DLD1 (cell line): ENCODE results near the gene EFCAB8.

ENCODE experiments used
- in situ Hi-C: cut with HindIII; loops from 2 replicates; pipeline ENCODE4 v1.10.0; 2017; ENCODE audit warnings: low sequenced_read_pairs

Gene EFCAB8

DNA sequence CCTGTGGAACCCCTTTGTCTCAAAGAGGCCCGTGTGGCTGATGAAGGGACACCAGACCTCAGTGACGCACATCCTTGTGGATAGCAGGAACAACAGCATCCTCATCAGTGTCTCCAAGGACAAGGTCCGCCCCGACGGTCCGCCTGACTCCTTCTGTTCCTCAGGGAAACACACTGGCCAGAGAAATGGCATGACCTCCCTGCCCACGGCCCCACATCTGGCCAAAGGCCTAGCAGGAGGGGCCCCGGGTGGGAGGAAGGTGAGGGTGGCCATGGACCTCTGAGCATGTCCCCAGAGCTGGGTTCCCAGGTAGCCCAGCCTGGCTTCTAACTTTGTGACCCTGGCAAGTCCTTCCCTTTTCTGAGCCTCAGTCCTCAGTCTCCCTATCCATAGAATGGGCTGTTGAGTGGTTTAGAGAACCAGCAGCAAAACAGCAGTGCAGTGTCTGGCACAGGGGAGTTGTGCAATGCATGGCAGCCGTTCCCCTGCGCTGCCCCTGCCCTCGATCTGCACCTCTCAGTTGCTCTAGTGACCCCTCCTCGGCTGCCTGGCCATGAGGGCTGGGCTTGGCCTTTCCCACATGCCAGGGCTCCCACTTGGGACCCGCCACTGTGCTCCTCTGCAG, 48.3 kb downstream of the EFCAB8 start:
- in situ Hi-C loops, result no loop called here

DNA sequence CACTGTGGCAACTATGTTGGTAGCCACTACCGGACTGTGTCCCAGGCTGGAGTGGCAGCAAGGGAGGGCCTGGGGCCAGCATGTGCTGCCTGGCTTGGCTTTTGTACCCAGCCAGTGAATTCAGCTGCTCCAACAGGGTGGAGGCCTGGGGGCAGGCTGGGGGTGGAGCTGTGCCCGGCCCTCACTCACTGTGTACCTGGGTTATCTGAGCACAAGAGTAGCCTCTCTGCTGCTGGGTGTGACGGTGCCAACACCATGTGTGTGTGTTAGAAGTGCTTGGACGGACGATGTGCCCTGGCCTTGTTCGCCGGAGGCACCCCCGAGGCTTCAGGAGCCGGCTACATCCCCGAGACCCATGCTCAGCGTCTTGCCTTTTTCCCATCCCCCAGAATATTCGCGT, 49.2 kb downstream of the EFCAB8 start:
- in situ Hi-C loops, result no loop called here

DNA sequence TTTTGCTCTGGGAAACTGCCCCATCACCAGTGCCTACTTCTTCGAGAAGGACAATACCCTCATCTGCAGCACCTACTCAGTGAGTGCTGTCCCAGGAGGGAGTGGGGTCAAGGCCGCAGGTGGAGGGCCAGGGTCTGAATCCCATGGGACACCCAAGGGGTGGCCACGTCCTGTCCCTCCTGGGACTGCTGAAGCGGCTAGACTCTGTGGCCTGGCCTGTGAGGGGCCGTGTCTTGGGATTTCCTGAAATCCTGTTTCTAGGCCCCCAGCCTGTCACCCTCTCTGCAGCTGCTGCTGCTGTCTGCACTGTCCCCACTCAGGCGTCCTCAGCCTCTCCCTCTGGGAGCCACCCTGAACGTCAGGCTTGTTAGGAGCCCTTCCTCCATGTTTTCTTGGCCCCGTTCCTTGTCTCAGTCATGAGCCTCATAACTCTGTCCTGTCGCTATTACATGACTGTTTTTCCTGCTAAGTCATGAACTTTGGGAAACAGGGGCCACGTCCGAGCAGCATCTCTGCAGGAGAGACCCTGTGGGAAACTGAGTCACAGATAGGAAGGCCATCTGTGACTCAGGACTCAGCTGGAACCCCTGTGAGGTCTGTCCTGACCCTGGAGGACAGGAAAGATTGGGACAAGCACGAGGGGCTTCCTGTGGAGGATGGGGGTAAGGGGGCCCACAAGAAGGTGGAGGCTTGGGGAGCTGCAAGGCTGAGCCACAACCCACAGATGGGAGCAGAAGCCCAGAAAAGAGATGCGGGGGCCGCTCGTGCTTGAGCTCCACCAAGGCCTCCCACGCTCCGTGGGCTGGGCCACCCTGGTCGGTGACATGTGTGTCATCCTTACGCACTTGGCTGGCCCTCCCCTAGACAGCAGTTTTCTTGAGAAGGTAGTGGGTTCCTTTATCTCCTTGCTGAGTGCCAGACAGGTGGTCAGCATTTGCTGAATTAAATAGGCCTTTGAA, 49.9 kb downstream of the EFCAB8 start:
- in situ Hi-C loops, result no loop called here

DNA sequence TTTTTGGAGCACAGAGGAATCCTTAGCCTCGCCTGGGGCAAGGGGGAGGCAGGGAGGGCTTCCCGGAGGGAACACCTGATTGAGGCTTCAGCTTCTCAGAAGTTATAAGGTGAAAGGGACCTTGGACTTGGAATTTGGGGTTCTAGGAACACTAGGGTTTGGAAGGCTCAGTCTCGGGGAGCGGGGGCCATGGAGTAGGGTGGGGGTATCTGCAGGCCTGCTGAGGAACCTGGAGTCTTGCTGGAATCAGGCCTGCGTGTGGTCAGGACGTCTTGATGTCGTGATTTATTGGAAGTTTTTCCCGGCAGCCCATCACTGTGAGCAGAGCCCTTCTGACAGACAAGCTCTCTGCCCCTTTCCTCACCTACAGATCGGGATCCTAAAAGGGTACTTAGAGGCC, 50.7 kb downstream of the EFCAB8 start:
- in situ Hi-C loops, result no loop called here

GRCh38 chr20:32909896-32910571, 51.3 kb downstream of the EFCAB8 start:
- in situ Hi-C loops, result no loop called here

GRCh38 chr20:32911355-32911754, 52.6 kb downstream of the EFCAB8 start:
- in situ Hi-C loops, result no loop called here

DNA sequence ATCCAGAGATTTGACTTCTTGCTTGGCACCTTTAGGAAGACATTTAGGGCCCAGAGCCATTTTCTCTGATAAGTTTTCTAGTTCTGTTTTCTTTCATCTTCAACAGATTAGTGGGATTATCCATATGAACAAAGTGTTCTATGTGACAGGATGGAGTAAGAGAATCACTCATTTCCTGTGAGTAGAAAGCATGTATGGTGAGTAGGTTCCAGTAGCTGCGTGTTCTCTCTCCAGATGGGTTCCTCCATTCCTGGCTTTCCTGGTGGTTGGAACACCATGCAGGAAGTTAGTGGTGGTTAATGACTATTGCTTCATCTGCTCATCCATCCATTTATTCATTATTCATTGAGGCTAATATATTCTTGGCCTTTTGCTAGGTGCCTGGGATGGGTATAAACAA, 54.0 kb downstream of the EFCAB8 start:
- in situ Hi-C loops, result no loop called here

- in situ Hi-C loops, result no loop called here
Measured at GRCh38 chr20:32914031-32914430, 55.3 kb downstream of the EFCAB8 start.

GRCh38 chr20:32917191-32917950, 58.6 kb downstream of the EFCAB8 start:
- in situ Hi-C loops, result no loop called here

DNA sequence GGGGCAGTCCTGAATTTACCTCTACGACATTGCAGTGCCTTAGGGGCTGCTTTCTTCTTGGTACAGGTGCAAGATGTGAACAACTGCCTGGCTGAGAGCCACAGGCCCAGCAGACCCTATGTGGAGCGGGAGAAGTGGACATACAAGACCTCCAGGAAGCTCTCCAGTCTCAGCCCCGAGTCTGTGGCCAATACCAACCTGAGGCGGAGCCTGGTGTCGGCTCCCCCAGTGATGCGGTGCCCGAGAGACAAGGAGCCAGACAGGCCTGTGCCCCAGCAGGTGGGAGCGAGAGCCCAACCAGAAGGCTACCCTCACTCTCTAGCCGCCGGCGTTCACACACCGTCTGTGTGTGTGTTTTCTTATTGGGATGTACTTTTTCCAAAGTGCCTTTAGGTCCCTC, 59.6 kb downstream of the EFCAB8 start:
- in situ Hi-C loops, result no loop called here

DNA sequence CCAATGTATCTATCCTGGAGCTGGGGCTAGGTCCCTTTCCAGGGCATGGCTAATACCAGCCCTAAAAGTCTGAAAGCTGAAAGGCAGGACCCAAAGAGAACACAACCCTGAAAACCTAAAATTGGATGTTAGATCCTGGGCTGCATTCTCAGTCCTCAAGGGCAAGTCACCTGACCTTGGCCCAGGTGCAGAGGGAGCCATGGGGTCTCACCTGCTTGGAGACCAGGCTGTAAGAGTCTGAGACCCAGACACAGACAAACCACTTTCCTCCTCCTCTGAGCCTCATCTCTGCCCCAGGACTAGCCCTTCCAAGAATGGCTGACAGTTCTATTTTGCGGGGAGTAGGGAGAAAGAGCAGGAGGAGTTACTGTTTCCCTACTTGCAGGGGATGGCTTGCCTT, 60.0 kb downstream of the EFCAB8 start:
- in situ Hi-C loops, result no loop called here

DNA sequence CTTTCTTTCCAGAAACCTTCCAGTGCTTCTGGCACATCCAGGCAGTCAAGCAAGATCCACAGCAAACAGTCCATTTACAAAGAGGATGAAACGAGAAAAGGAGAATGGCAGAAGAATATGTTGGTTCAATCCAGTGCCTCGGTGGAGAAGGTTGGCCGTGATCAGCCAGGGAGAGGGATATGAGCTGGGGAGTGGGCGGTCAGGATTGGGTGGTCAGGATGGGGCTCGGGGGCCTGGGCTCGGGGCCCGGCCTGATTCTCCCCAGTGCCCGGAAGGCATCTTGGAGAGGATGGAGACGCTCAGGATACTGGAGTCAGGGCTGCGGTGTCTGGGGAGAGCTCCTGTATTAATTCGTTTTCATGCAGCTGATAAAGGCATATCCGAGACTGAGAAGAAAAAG, 61.3 kb downstream of the EFCAB8 start:
- in situ Hi-C loops, result no loop called here

GRCh38 chr20:32920530-32921298, 62.0 kb downstream of the EFCAB8 start:
- in situ Hi-C loops, result no loop called here

GRCh38 chr20:32922466-32922865, 63.7 kb downstream of the EFCAB8 start:
- in situ Hi-C loops, result no loop called here

DNA sequence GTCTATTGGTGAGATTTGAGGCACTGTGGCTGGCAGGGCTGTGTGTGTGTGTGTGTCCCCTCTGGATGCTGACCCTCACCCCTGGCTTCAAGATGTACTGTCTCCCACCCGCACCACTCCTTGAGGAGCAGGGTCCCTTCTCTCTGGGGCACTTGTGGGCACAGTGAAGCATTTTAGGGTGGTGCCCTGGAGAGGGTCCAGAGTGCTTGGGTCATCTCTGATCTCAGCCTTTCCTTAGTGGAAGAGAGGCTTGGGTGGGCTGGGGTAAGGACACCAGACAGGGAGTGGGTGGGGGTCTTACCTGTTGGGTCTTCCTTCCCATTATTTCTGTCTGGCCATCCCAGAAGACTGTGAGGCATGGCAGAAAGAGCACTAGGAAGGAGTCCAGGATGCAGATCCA, 66.1 kb downstream of the EFCAB8 start:
- in situ Hi-C loops, result no loop called here

DNA sequence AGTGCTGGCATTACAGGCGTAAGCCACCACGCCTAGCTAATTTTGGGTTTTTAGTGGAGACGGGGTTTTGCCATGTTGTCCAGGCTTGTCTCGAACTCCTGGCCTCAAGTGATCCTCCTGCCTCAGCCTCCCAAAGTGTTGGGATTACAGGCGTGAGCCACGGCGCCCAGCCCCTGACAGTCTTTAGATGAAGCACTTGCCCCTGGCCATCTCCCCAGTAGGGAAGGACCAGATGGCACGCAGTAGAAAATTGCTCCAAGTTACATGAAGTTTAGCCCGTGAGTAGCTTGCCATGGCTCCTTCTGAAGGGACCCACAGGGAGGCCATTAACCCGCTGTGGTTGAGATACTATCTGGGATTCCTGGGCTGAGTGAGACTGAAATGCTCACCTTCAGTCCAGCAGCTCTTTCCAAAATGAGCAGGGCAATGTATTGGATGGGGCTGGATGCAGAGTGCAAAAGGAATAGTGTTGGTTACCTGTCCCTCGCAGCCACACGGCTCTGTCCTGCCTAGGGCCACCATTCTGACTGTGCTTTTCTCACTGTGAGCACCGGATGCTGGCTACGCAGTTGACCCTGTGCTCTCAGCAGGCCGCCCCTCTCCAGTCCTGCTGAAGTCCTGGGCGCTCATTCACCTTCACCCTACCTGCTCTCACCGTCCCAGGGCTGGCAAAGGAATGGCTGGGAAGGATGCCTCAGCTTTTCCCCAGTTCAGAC, 66.9 kb downstream of the EFCAB8 start:
- in situ Hi-C loops, result no loop called here

GRCh38 chr20:32929162-32929561, 70.4 kb downstream of the EFCAB8 start:
- in situ Hi-C loops, result no loop called here

- in situ Hi-C loops, result no loop called here
Measured at GRCh38 chr20:32930181-32930580, 71.5 kb downstream of the EFCAB8 start.

GRCh38 chr20:32930701-32931100, 72.0 kb downstream of the EFCAB8 start:
- in situ Hi-C loops, result no loop called here

- in situ Hi-C loops, result no loop called here
Measured at GRCh38 chr20:32934580-32934979, 75.9 kb downstream of the EFCAB8 start.
